NB4 (cell line): ENCODE measurements around the gene RAD51B.

Experiments
- DNase-seq: peaks from one replicate; pipeline ENCODE4 v3.0.0; 2010; ENCODE audit warnings: low read depth
- H3K4me3 ChIP-seq: one replicate; pipeline ENCODE4 v1.5.1; 2011; ENCODE audit warnings: mild to moderate bottlenecking, low read depth, low read length, moderate library complexity
- CTCF ChIP-seq: IDR thresholded peaks from one replicate; pipeline ENCODE4 v1.5.1; 2012; ENCODE audit warnings: low read depth, low read length
- MAX ChIP-seq: IDR thresholded peaks from 2 replicates; pipeline ENCODE4 v1.6.1; 2011; ENCODE audit warnings: low read depth, low read length
- MYC ChIP-seq: IDR thresholded peaks from 2 replicates; pipeline ENCODE4 v1.6.1; 2011; ENCODE audit warnings: low read depth, low read length
- POLR2A ChIP-seq: IDR thresholded peaks from 2 replicates; pipeline ENCODE4 v1.6.1; 2011; ENCODE audit warnings: mild to moderate bottlenecking; ENCODE audit not compliant: insufficient read length; ENCODE audit errors: extremely low read depth

The RAD51B gene

GRCh38 chr14:68106905-68107304 is 287.3 kb downstream of the RAD51B start:
- H3K4me3 ChIP-seq = no peak overlapping the region
- TF ChIP-seq CTCF (no peak), MYC (no peak), MAX (no peak), POLR2A (no peak)
- DNase-seq = no peak

- no peak overlapping the region for H3K4me3 ChIP-seq
- TF ChIP-seq MYC (no peak), CTCF (no peak), POLR2A (no peak), MAX (no peak)
- no peak for DNase-seq
These were observed 289.7 kb downstream of the RAD51B start for GRCh38 chr14:68109132-68109900.

- H3K4me3 ChIP-seq = no peak overlapping the region
- TF ChIP-seq POLR2A (no peak), MYC (no peak), MAX (no peak), CTCF (no peak)
- DNase-seq = no peak
These were observed 291.7 kb downstream of the RAD51B start for GRCh38 chr14:68111097-68111852.

- no peak overlapping the region for H3K4me3 ChIP-seq
- no peak for DNase-seq
- no peak for TF ChIP-seq MAX
- TF ChIP-seq CTCF = no peak
- no peak for TF ChIP-seq POLR2A
- no peak for TF ChIP-seq MYC
These were observed 292.3 kb downstream of the RAD51B start for GRCh38 chr14:68111853-68112270.

GRCh38 chr14:68112442-68112841 is 292.9 kb downstream of the RAD51B start:
- H3K4me3 ChIP-seq = no peak overlapping the region
- DNase-seq = no peak
- TF ChIP-seq MYC (no peak), POLR2A (no peak), MAX (no peak), CTCF (no peak)
